Breast epithelium (tissue), 4 donors: ENCODE measurements around the gene ADAMTS13. TPM values are rescaled to one million over a fixed set of nuclear protein-coding genes. Genes with fewer than 3 reads are reported as not detected.

Experiments used
- DNase-seq, 2 donors: peaks; one replicate each; pipeline ENCODE4 v3.0.0-alpha.2; 2019; ENCODE audit warnings: low spot score in 2 of 2
- H3K27ac ChIP-seq, 2 donors: fragments of 200-600 bp; sonication (generic) in 1 of 2; one replicate each; pipeline ENCODE4 v1.5.1; 2016 to 2019; ENCODE audit warnings: mild to moderate bottlenecking in 1 of 2
- H3K27me3 ChIP-seq, 2 donors: fragments of 200-600 bp; sonication (generic) in 1 of 2; one replicate each; pipeline versions ENCODE4 v1.5.1 to v1.6.0; 2017 to 2019; ENCODE audit warnings: control low read depth in 1 of 2, mild to moderate bottlenecking in 1 of 2
- H3K36me3 ChIP-seq: fragments of 200-600 bp; one replicate; pipeline ENCODE4 v1.5.1; 2019
- H3K4me1 ChIP-seq, 2 donors: fragments of 200-600 bp; sonication (generic); one replicate each; pipeline ENCODE4 v1.5.1; 2016 to 2019; ENCODE audit warnings: control low read depth in 1 of 2
- H3K4me3 ChIP-seq, 3 donors: fragments of 200-600 bp; sonication (generic); 1 replicate in 2 of 3; 2 replicates in 1 of 3; pipeline ENCODE4 v1.5.1; 2016 to 2019; ENCODE audit warnings: mild to moderate bottlenecking in 3 of 3, moderate library complexity in 2 of 3
- H3K9me3 ChIP-seq, 2 donors: fragments of 200-600 bp; sonication (generic) in 1 of 2; one replicate each; pipeline ENCODE4 v1.5.1; 2016 to 2019; ENCODE audit warnings: control low read depth in 1 of 2
- CTCF ChIP-seq, 3 donors: fragments of 450-650 bp; IDR thresholded peaks; one replicate each; pipeline ENCODE4 v1.5.1; 2016 to 2017; ENCODE audit warnings: antibody characterized with exemption in 3 of 3, mild to moderate bottlenecking in 3 of 3, moderate library complexity in 3 of 3
- POLR2A ChIP-seq: fragments of 450-650 bp; IDR thresholded peaks from one replicate; pipeline ENCODE4 v1.6.1; 2016; ENCODE audit warnings: antibody characterized with exemption, mild to moderate bottlenecking, moderate library complexity
- POLR2AphosphoS5 ChIP-seq, 3 donors: sonication (generic); formaldehyde crosslinking; IDR thresholded peaks; one replicate each; pipeline ENCODE4 v1.6.1; 2017; ENCODE audit warnings: antibody characterized with exemption in 3 of 3
- intact Hi-C: fragments of 100-400 bp; cut with DNase I; formaldehyde crosslinking; loops from one replicate; pipeline ENCODE4 v1.15.1; 2023; ENCODE audit warnings: low total_unique reads
- total RNA-seq, 3 donors: library from RNA; depleted of rRNA; stranded (reverse); fragments of >200 nt; gene quantifications; one replicate each; pipeline ENCODE4 v1.1.0, GENCODE V29; 2016

Gene ADAMTS13
- total RNA-seq, 3 donors from 2014 or later, result 0.88 to 2.9 (median 0.96) TPM

GRCh38 chr9:133453651-133454050 lies 31.5 kb downstream of the ADAMTS13 start:
- Histone ChIP-seq H3K9me3 (no peaks in the 10 kb centered on the region), H3K36me3 (no peaks in the 10 kb centered on the region), H3K27ac (no peak overlapping the region), H3K27me3 (no peaks in the 10 kb centered on the region), H3K4me3 (no peak overlapping the region), H3K4me1 (no peaks in the 10 kb centered on the region)
- no peak for TF ChIP-seq CTCF (IDR thresholded peaks at IDR 0.05)
- no peak for TF ChIP-seq POLR2A
- no peak for TF ChIP-seq POLR2AphosphoS5 (IDR thresholded peaks at IDR 0.05)
- no peak for DNase-seq
- intact Hi-C loops, result no loop called here

GRCh38 chr9:133454325-133454724 lies 32.2 kb downstream of the ADAMTS13 start:
- Histone ChIP-seq H3K27me3 (no peaks in the 10 kb centered on the region), H3K27ac (no peak overlapping the region), H3K4me3 (no peak overlapping the region), H3K36me3 (no peaks in the 10 kb centered on the region), H3K4me1 (no peaks in the 10 kb centered on the region), H3K9me3 (no peaks in the 10 kb centered on the region)
- no peak for DNase-seq
- intact Hi-C loops, result no loop called here
- TF ChIP-seq CTCF (IDR thresholded peaks at IDR 0.05) (no peak), POLR2A (no peak), POLR2AphosphoS5 (IDR thresholded peaks at IDR 0.05) (no peak)

GRCh38 chr9:133454943-133455673 lies 32.9 kb downstream of the ADAMTS13 start:
- TF ChIP-seq POLR2A (no peak), CTCF (IDR thresholded peaks at IDR 0.05) (no peak), POLR2AphosphoS5 (IDR thresholded peaks at IDR 0.05) (no peak)
- Histone ChIP-seq H3K4me3 (no peak overlapping the region), H3K27ac (no peak overlapping the region), H3K27me3 (no peaks in the 10 kb centered on the region), H3K36me3 (no peaks in the 10 kb centered on the region), H3K9me3 (no peaks in the 10 kb centered on the region), H3K4me1 (no peaks in the 10 kb centered on the region)
- intact Hi-C loops, result no loop called here
- DNase-seq, result no peak

DNA sequence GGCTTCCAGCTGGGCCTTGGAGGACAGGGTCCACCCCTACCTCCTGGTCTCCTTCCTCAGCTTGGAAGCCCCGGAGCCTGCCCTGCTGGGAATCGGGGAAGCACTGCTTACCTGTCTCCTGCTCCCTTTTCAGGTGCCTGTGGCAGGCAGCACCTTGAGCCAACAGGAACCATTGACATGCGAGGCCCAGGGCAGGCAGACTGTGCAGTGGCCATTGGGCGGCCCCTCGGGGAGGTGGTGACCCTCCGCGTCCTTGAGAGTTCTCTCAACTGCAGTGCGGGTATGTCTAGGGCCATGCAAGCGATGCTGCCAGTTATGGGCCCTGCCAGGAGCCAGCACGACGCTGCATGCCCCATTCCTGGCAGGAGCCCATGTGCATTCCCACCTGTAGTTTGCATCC lies 33.8 kb downstream of the ADAMTS13 start:
- H3K4me3 ChIP-seq, result no peak overlapping the region
- H3K27ac ChIP-seq, result no peak overlapping the region
- H3K4me1 ChIP-seq, result peaks cover 0 to 5% of the 10 kb centered on the region in 2 donors
- H3K9me3 ChIP-seq, result no peaks in the 10 kb centered on the region
- no peaks in the 10 kb centered on the region for H3K36me3 ChIP-seq
- no peaks in the 10 kb centered on the region for H3K27me3 ChIP-seq
- no peak for TF ChIP-seq POLR2AphosphoS5 (IDR thresholded peaks at IDR 0.05)
- intact Hi-C loops, result no loop called here
- no peak for DNase-seq

DNA sequence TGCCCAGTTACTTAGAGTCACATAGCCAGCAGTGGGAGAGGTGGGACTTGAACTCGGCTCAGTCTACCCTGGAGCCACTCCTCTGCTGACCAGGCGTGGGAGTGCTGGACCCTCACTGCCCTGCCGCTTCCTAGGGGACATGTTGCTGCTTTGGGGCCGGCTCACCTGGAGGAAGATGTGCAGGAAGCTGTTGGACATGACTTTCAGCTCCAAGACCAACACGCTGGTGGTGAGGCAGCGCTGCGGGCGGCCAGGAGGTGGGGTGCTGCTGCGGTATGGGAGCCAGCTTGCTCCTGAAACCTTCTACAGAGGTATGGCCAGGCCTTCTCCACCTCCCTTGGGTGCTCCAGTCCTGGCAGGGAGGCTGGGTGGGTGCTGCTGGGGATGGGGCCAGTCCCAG lies 34.2 kb downstream of the ADAMTS13 start:
- H3K4me3 ChIP-seq, result no peak overlapping the region
- H3K27me3 ChIP-seq, result no peaks in the 10 kb centered on the region
- intact Hi-C loops, result no loop called here
- no peak for DNase-seq
- no peak for TF ChIP-seq POLR2AphosphoS5 (IDR thresholded peaks at IDR 0.05)
- TF ChIP-seq POLR2A, result no peak
- no peak for TF ChIP-seq CTCF (IDR thresholded peaks at IDR 0.05)
- peaks cover 0 to 7% of the 10 kb centered on the region in 2 donors for H3K4me1 ChIP-seq
- H3K36me3 ChIP-seq, result no peaks in the 10 kb centered on the region
- H3K9me3 ChIP-seq, result no peaks in the 10 kb centered on the region
- no peak overlapping the region for H3K27ac ChIP-seq
